WI38 (cell line): ENCODE data around the gene FOXA3.

Experiments
- H3K4me3 ChIP-seq: 2 replicates; pipeline ENCODE4 v1.5.1; 2011; ENCODE audit warnings: low read depth, mild to moderate bottlenecking, control low read depth, low read length
- CTCF ChIP-seq: IDR thresholded peaks from 2 replicates; pipeline ENCODE4 v1.5.1; 2012; ENCODE audit warnings: low read depth, mild to moderate bottlenecking, control low read depth, low read length

The FOXA3 gene

GRCh38 chr19:45876411-45877197 is 12.5 kb downstream of the FOXA3 start:
- no peak overlapping the region for H3K4me3 ChIP-seq

GRCh38 chr19:45878043-45878794 is 14.1 kb downstream of the FOXA3 start:
- no peak overlapping the region for H3K4me3 ChIP-seq
- no peak for TF ChIP-seq CTCF

More at GRCh38 chr19:45876411-45877197, 12.5 kb downstream of the FOXA3 start:
- no peak for TF ChIP-seq CTCF

GRCh38 chr19:45879055-45879454 is 14.9 kb downstream of the FOXA3 start:
- no peak overlapping the region for H3K4me3 ChIP-seq
- TF ChIP-seq CTCF, result no peak

GRCh38 chr19:45879971-45880370 is 15.8 kb downstream of the FOXA3 start:
- no peak for TF ChIP-seq CTCF
- H3K4me3 ChIP-seq, result no peak overlapping the region

- TF ChIP-seq CTCF, result no peak
- H3K4me3 ChIP-seq, result no peak overlapping the region
These were observed 17.2 kb downstream of the FOXA3 start for GRCh38 chr19:45881082-45881908.

- no peak overlapping the region for H3K4me3 ChIP-seq
- no peak for TF ChIP-seq CTCF
These were observed 17.9 kb downstream of the FOXA3 start for GRCh38 chr19:45881909-45882528.
